Panc1 (cell line): ENCODE results near the gene TMEM185B. TPM values are rescaled to one million over a fixed set of nuclear protein-coding genes. Genes with fewer than 3 reads are reported as not detected.
"Not testable (repeated sequence)": the region's sequence is repeated elsewhere in the genome, so short reads cannot be mapped to it uniquely, and the experiment has no call there.

ENCODE experiments used
- ATAC-seq: fragments of 200-7000 bp; cut with Tn5 transposase; 2 replicates; pipeline ENCODE4 v1.9.1; 2020; ENCODE audit warnings: mild to moderate bottlenecking, moderate library complexity
- BruUV-seq: library from RNA; stranded (reverse); fragments of 400-500 nt; replicated peaks from 2 replicates; lab custom pipeline; 2021; lab: Mats Ljungman, UMichigan
- CTCF ChIA-PET: fragments of 300-600 bp; sonication (Branson Sonifier 250); formaldehyde crosslinking; loops from one replicate; lab custom pipeline; 2022; ENCODE audit warnings: antibody characterized with exemption; lab: Charles Lee
- POLR2A ChIA-PET: fragments of 300-600 bp; sonication (Branson Sonifier 250); formaldehyde crosslinking; loops from one replicate; lab custom pipeline; 2022; ENCODE audit warnings: antibody characterized with exemption; lab: Charles Lee
- DNase-seq: peaks from one replicate; pipeline ENCODE4 v3.0.0-alpha.2; 2010; ENCODE audit warnings: low read depth, low spot score
- H3K27ac ChIP-seq: 2 replicates; pipeline ENCODE4 v1.5.1; 2011; ENCODE audit warnings: mild to moderate bottlenecking, low read length, inconsistent platforms
- H3K27me3 ChIP-seq: fragments of 200-500 bp; sonication (Bioruptor generic); 2 replicates; pipeline ENCODE4 v1.6.0; 2014; ENCODE audit warnings: low read length, inconsistent platforms; ENCODE audit not compliant: control insufficient read depth, insufficient read depth
- H3K36me3 ChIP-seq: fragments of 200-500 bp; sonication (Bioruptor generic); 2 replicates; pipeline ENCODE4 v1.5.1; 2014; ENCODE audit warnings: inconsistent platforms, mild to moderate bottlenecking, low read length, moderate library complexity; ENCODE audit not compliant: control insufficient read depth, insufficient read depth
- H3K4me1 ChIP-seq: 2 replicates; pipeline ENCODE4 v1.5.1; 2011; ENCODE audit warnings: inconsistent platforms, mild to moderate bottlenecking, low read length, moderate library complexity; ENCODE audit not compliant: control insufficient read depth, insufficient read depth
- H3K4me3 ChIP-seq, 2 experiments: 2 replicates each; pipeline ENCODE4 v1.5.1; 2011 to 2012; ENCODE audit warnings: low read depth in 2 of 2, low read length in 2 of 2, mild to moderate bottlenecking in 2 of 2, inconsistent platforms in 1 of 2, moderate library complexity in 1 of 2
- H3K9me3 ChIP-seq: fragments of 200-500 bp; sonication (Bioruptor generic); 2 replicates; pipeline ENCODE4 v1.5.1; 2014; ENCODE audit warnings: low read depth, mild to moderate bottlenecking, inconsistent platforms, low read length, moderate library complexity; ENCODE audit not compliant: control insufficient read depth, insufficient read depth
- CTCF ChIP-seq: fragments of 450-650 bp; IDR thresholded peaks from 2 replicates; pipeline ENCODE4 v1.5.1; 2017; ENCODE audit warnings: mild to moderate bottlenecking
- POLR2AphosphoS5 ChIP-seq: IDR thresholded peaks from 2 replicates; pipeline ENCODE4 v1.6.1; 2012; ENCODE audit warnings: mild to moderate bottlenecking, low read depth, low read length, moderate library complexity
- REST ChIP-seq, 2 experiments: IDR thresholded peaks; 2 replicates each; pipeline ENCODE4 v1.6.1; 2011 to 2012; ENCODE audit warnings: low read depth in 2 of 2, control low read depth in 1 of 2, low read length in 1 of 2, mild to moderate bottlenecking in 1 of 2, moderate library complexity in 1 of 2; ENCODE audit not compliant: insufficient read depth in 1 of 2
- SIN3A ChIP-seq: IDR thresholded peaks from 2 replicates; pipeline ENCODE4 v1.6.1; 2012; ENCODE audit warnings: low read depth, mild to moderate bottlenecking, low read length, moderate library complexity, borderline replicate concordance; ENCODE audit not compliant: insufficient read depth
- TCF7L2 ChIP-seq: IDR thresholded peaks from 2 replicates; pipeline ENCODE4 v1.6.1; 2011; ENCODE audit warnings: mild to moderate bottlenecking, low read depth, low read length, inconsistent platforms
- in situ Hi-C: cut with HindIII; loops from 2 replicates; pipeline ENCODE4 v1.10.0; 2016; ENCODE audit warnings: low sequenced_read_pairs, low pct_unique_long_range_greater_than_20kb
- intact Hi-C: fragments of 100-400 bp; cut with micrococcal nuclease; formaldehyde crosslinking; loops from one replicate; pipeline ENCODE4 v1.10.0; 2022; ENCODE audit not compliant: unreplicated experiment
- total RNA-seq: library from RNA; stranded (reverse); gene quantifications from one replicate; pipeline ENCODE4 v1.2.1, GENCODE V29; 2021; ENCODE audit not compliant: unreplicated experiment

The TMEM185B gene
- total RNA-seq, 1 experiment from 2014 or later: 54.6 TPM

- POLR2A ChIA-PET: interaction anchor here (0.7 kb wide), 1 partner anchor 1895 kb away, joined by 3 read pairs; no protein-coding TSS in a partner anchor
- intact Hi-C loops: no loop called here
- no peaks in the 10 kb centered on the region for H3K9me3 ChIP-seq
- TF ChIP-seq CTCF: no peak
- TF ChIP-seq SIN3A: no peak
- TF ChIP-seq REST (IDR thresholded peaks at IDR 0.05; ENCODE audit: insufficient read depth in 1 of 2, low read depth in 2 of 2, low read length in 1 of 2): no peak
- TF ChIP-seq POLR2AphosphoS5: no peak
- no peak for TF ChIP-seq TCF7L2
- DNase-seq: no peak
- peaks cover 23% of the 10 kb centered on the region for H3K4me1 ChIP-seq
- no peak overlapping the region for H3K4me3 ChIP-seq
- CTCF ChIA-PET: no interaction called here
- no TSS peak for BruUV-seq
- H3K36me3 ChIP-seq: no peaks in the 10 kb centered on the region
- no peaks in the 10 kb centered on the region for H3K27me3 ChIP-seq
- in situ Hi-C loops: no loop called here
- no peak overlapping the region for H3K27ac ChIP-seq
- no peak for ATAC-seq
These were observed 13.1 kb upstream of the TMEM185B start for GRCh38 chr2:120236316-120236715.

- no peaks in the 10 kb centered on the region for H3K9me3 ChIP-seq
- BruUV-seq: no TSS peak
- no peaks in the 10 kb centered on the region for H3K36me3 ChIP-seq
- in situ Hi-C loops: no loop called here
- CTCF ChIA-PET: no interaction called here
- intact Hi-C loops: no loop called here
- no peaks in the 10 kb centered on the region for H3K27me3 ChIP-seq
- H3K27ac ChIP-seq: no peak overlapping the region
- no peak for TF ChIP-seq REST (IDR thresholded peaks at IDR 0.05; ENCODE audit: insufficient read depth in 1 of 2, low read depth in 2 of 2, low read length in 1 of 2)
- TF ChIP-seq SIN3A: no peak
- TF ChIP-seq CTCF: no peak
- TF ChIP-seq TCF7L2: no peak
- no peak for TF ChIP-seq POLR2AphosphoS5
- peaks cover 25% of the 10 kb centered on the region for H3K4me1 ChIP-seq
- no peak for DNase-seq
- POLR2A ChIA-PET: interaction anchor here (0.7 kb wide), 1 partner anchor 1894 kb away, joined by 3 read pairs; no protein-coding TSS in a partner anchor
- no peak for ATAC-seq
- no peak overlapping the region for H3K4me3 ChIP-seq
These were observed 12.5 kb upstream of the TMEM185B start for GRCh38 chr2:120235681-120236080.

- CTCF ChIA-PET, POLR2A ChIA-PET, ATAC-seq, in situ Hi-C loops, H3K27me3 ChIP-seq, intact Hi-C loops, BruUV-seq, H3K9me3 ChIP-seq, H3K4me3 ChIP-seq, H3K27ac ChIP-seq, DNase-seq, H3K36me3 ChIP-seq: not testable (repeated sequence)
- peaks cover 27% of the 10 kb centered on the region for H3K4me1 ChIP-seq
These were observed 12.0 kb upstream of the TMEM185B start for GRCh38 chr2:120235158-120235557.
